Measurements from ENCODE around the gene TMEM176A. TPM values are rescaled to one million over a fixed set of nuclear protein-coding genes. Genes with fewer than 3 reads are reported as not detected.

Gene TMEM176A
- total and polyA plus RNA-seq, 2 of the 8 experiments (the other 6 are each of a cell fraction or from before 2014, with no cell fraction given), result 1.3 to 1.5 TPM

DNA sequence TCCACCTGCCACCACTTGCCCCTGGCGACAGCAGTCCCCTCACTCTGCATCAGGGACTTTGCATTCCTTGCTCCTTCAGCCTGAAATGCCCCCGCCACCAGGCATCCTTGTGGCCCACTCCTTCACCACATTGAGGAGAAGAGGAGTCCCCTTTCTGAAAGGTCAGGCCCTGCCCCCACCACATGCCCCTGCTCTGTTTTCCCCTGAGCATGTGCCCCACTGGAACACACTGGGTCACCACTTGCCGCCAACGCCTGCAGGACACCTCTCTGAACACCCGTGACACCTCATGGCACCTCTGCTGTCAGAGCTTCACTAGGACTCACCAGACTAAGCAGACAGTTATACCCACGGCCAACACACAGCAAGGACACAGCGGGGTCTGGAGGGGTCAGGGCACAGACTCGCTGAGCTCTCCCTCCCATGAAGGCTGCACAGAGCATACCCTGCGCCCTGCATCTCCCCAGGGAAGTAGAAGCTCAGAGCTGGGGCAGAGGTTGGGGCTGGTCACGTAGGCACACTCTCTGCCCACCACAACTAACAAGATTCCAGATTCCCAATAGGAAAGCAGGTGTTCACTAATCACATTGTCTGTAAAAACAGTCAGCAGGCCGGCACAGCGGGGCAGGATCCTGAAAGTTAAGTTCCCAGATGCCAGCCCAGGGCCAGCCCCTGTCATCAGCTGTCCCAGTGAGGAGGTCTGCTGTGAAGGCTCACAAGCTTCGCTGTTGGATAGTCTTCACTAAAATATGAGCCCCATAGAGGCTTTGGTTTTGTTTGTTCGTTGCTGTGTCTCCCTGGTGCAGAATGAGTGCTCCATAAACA, 45.9 kb downstream of the TMEM176A start:
- no peak overlapping the region for H3K4me3 ChIP-seq (ENCODE audit: extremely low read depth in 1 of 4, insufficient read depth in 2 of 4, low read depth in 3 of 4, low read length in 4 of 4)
- H3K27ac ChIP-seq (ENCODE audit: low read depth, low read length), result no peak overlapping the region
- H4K5ac ChIP-seq (ENCODE audit: insufficient read length, low read depth, low read length), result no peak overlapping the region
- H3K79me2 ChIP-seq (ENCODE audit: control insufficient read depth in 1 of 2, insufficient read depth in 2 of 2, low read length in 2 of 2), result no peaks in the 10 kb centered on the region
- H2BK5ac ChIP-seq (ENCODE audit: low read depth, low read length), result no peak overlapping the region
- H3K4me2 ChIP-seq (ENCODE audit: insufficient read depth in 1 of 2, low read depth in 2 of 2, low read length in 2 of 2), result no peak overlapping the region
- no peak overlapping the region for H3K14ac ChIP-seq (ENCODE audit: insufficient read length)
- TF ChIP-seq CHD2 (IDR thresholded peaks at IDR 0.05; ENCODE audit: low read length) (no peak), BRCA1 (IDR thresholded peaks at IDR 0.05; ENCODE audit: low read depth, low read length) (no peak)
- H2BK20ac ChIP-seq (ENCODE audit: low read length), result no peak overlapping the region
- no peak overlapping the region for H3K4ac ChIP-seq (replicated peaks; ENCODE audit: insufficient read length, low read depth, low read length)
- no peak overlapping the region for H3K18ac ChIP-seq (ENCODE audit: extremely low read depth, low read length)
- no peak overlapping the region for H3K23ac ChIP-seq (ENCODE audit: insufficient read length)
- no peak overlapping the region for H2BK15ac ChIP-seq (ENCODE audit: low read length)
- H3K23me2 ChIP-seq (ENCODE audit: low read depth, low read length), result no peaks in the 10 kb centered on the region
- H2AK5ac ChIP-seq (ENCODE audit: low read depth, low read length), result no peak overlapping the region
- WGBS, 2 experiments (ENCODE audit: extremely low coverage in 1 of 2, insufficient coverage in 1 of 2, insufficient read length in 1 of 2, insufficient replicate concordance in 2 of 2, low coverage in 1 of 2, low lambda C conversion rate in 2 of 2, missing lambda C conversion rate in 1 of 2), result 82% methylated on average over 13 of the region's 14 CpGs; no CpG with 5 or more reads in 1 of the 2 experiments
- H3K9ac ChIP-seq (replicated peaks in 1 of 4; ENCODE audit: extremely low read depth in 1 of 4, low read depth in 3 of 4, low read length in 3 of 4), result no peak overlapping the region
- H3K9me3 ChIP-seq (ENCODE audit: insufficient read depth in 2 of 2, low read depth in 1 of 2, low read length in 1 of 2), result no peaks in the 10 kb centered on the region
- no peak for DNase-seq (ENCODE audit: low read depth in 1 of 2, low spot score in 2 of 2)
- H3K56ac ChIP-seq (replicated peaks; ENCODE audit: insufficient read length, low read depth, low read length), result no peak overlapping the region
- H3K79me1 ChIP-seq (ENCODE audit: low read depth, low read length), result no peaks in the 10 kb centered on the region
- H2BK120ac ChIP-seq (replicated peaks; ENCODE audit: low read depth, low read length), result no peak overlapping the region
- no peak for FAIRE-seq
- H4K8ac ChIP-seq (ENCODE audit: extremely low read depth, insufficient read depth, low read length), result no peak overlapping the region
- POLR2A ChIA-PET (ENCODE audit: partially characterized antibody), result no interaction called here
- H2AFZ ChIP-seq (ENCODE audit: low read length), result no peak overlapping the region
- CTCF ChIA-PET (ENCODE audit: partially characterized antibody), result interaction anchor here (0.9 to 1.4 kb wide), 3 partner anchors 8 to 117 kb away, joined by 3 to 6 read pairs (median 3); no protein-coding TSS in a partner anchor
- no peak overlapping the region for H2BK12ac ChIP-seq (ENCODE audit: low read depth, low read length)
- no peaks in the 10 kb centered on the region for H4K20me1 ChIP-seq (replicated peaks in 1 of 2; ENCODE audit: control insufficient read depth in 1 of 2, insufficient read depth in 2 of 2, low read length in 2 of 2)
- no peaks in the 10 kb centered on the region for H3K36me3 ChIP-seq (ENCODE audit: control insufficient read depth in 2 of 4, insufficient read depth in 4 of 4, low read length in 3 of 4)
- H3K4me1 ChIP-seq (replicated peaks in 1 of 4; ENCODE audit: control insufficient read depth in 3 of 4, insufficient read depth in 4 of 4, low read length in 3 of 4), result no peaks in the 10 kb centered on the region
- H4K91ac ChIP-seq (replicated peaks; ENCODE audit: insufficient read length, low read length), result no peak overlapping the region
- H3K27me3 ChIP-seq (replicated peaks in 1 of 4; ENCODE audit: control insufficient read depth in 3 of 4, extremely low read depth in 1 of 4, insufficient read depth in 3 of 4, low read length in 3 of 4), result no peaks in the 10 kb centered on the region
